ENCODE measurements around the gene RUFY3.

- no peak for TF ChIP-seq CTCF (IDR thresholded peaks at IDR 0.05; ENCODE audit: insufficient read depth, low read length)
- TF ChIP-seq REST (IDR thresholded peaks at IDR 0.05; ENCODE audit: insufficient replicate concordance, low read depth), result no peak
- TF ChIP-seq POLR2AphosphoS5 (IDR thresholded peaks at IDR 0.05; ENCODE audit: low read depth), result no peak
- TF ChIP-seq GABPA (IDR thresholded peaks at IDR 0.05; ENCODE audit: low read depth), result no peak
These were observed 24.5 kb downstream of the RUFY3 start for GRCh38 chr4:70746179-70746839.
